T-helper 2 cell treated with Interferon-gamma antibody and Interleukin-4, amounts not matched to agents 100 ng/mL and 5 ng/mL, for 36 hours (primary cell): ENCODE data around the gene FUOM. TPM values are rescaled to one million over a fixed set of nuclear protein-coding genes. Genes with fewer than 3 reads are reported as not detected.
"Not testable (repeated sequence)": the region's sequence is repeated elsewhere in the genome, so short reads cannot be mapped to it uniquely, and the experiment has no call there.

Source experiments
- intact Hi-C: fragments of 100-400 bp; cut with micrococcal nuclease; formaldehyde crosslinking; loops from one replicate; pipeline ENCODE4 v1.15.1; 2023
- total RNA-seq: library from RNA; stranded (reverse); gene quantifications from 2 replicates; pipeline ENCODE4 v1.2.3, GENCODE V29; 2022

Gene FUOM
- total RNA-seq, 1 donor from 2014 or later, result 16.7 TPM

DNA sequence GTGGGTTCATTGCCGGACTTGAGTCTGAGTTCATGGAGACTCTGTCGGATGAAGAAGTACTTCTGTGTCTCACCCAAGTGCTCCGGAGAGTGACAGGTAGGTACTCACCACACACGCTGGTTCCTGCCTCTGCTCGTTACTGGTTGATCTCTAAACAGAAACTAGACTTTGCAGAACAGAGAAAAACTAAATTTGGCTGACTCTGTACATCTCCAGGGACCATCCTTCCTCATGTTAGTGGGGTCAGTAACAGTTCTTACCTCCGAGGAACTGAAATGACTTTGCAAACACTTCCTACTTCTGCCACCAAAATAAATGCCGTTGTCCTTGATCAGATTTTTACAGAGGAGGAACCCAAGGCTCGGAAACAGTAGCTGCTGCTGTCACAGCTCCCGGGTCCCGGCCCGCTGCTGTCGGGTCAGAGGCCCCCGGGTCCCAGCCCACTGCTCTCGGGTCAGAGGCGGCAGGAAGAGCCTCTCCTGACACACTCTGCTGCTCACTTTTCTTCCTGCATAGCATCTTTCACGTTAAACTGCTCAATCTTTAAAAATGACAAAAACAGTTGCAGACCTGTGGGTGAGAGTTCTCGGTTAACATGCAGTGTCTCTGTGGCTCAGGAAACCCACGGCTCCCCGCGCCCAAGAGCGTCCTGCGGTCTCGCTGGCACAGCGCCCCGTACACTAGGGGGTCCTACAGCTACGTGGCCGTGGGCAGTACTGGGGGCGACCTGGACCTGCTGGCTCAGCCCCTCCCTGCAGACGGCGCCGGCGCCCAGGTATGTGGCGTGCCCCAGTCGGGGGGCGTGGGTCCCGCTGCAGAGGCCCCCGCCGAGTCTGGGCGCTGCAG, 31.4 kb upstream of the FUOM start:
- intact Hi-C loops, result loop anchor here (2.0 kb wide), 1 partner anchor 60 kb away; no protein-coding TSS in a partner anchor

DNA sequence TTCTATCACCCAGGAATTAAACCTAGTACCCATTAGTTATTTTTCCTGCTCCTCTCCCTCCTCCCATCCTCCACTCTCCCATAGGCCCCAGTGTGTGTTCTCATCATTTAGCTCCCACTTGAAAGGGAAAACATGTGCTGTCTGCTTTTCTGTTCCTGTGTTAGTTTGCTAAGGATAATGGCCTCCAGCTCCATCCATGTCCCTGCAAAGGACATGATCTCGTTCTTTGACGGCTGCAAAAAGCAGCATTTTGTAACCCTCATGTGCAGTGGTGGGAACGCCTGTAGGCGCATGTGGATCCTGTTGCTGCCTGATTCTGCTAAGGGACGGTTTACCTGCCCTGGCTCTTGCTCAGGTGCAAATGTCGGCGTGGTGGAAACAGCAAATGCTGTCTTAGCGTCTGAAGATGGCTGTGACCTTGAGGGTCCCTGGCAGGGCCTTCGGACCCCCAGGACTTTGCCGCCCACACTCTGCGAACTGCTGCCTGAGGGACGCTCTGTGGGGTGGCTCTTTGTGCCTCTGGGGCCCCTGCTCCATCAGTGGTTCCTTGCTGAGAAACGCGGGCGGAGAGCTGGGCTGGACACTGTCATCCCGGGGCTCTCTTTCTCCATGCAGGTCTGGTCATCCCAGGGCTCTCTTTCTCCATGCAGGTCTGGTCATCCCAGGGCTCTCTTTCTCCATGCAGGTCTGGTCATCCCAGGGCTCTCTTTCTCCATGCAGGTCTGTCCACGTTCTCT, 30.6 kb upstream of the FUOM start:
- intact Hi-C loops, result loop anchor here (2.0 kb wide), 1 partner anchor 60 kb away; no protein-coding TSS in a partner anchor

DNA sequence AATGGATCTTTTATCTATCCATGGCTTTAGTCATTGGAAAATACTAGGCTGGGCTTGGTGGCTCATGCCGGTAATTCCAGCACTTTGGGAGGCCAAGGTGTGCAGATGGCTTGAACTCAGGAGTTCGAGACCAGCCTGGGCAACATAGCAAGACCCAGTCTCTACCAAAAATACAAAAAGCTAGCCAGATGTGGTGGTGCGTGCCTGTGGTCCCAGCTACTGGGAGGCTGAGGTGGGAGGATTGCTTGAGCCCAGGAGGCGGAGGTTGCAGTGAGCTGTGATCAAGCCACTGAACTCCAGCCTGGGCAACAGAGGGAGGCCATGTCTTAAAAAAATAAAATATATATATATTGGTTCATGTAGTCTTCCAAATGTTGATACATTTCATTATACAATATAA, 29.1 kb upstream of the FUOM start:
- intact Hi-C loops, result not testable (repeated sequence)

DNA sequence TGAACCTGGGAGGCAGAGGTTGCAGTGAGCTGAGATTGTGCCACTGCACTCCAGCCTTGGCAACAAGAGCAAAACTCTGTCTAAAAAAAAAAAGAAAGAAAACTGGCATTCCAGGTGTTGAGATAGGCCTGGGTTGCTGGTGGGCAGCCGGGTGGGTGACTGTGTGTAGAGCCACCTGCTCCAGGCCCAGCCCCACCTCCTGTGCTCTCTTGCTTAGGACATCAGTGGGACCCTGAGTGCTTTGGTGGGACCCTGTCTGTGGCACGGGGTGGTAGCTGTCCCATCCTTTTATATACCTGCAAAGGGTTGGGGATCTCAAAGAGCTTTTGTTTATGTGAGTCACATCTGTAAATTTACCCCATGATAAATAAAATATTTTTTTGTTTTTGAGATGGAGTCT, 27.4 kb upstream of the FUOM start:
- intact Hi-C loops, result no loop called here

DNA sequence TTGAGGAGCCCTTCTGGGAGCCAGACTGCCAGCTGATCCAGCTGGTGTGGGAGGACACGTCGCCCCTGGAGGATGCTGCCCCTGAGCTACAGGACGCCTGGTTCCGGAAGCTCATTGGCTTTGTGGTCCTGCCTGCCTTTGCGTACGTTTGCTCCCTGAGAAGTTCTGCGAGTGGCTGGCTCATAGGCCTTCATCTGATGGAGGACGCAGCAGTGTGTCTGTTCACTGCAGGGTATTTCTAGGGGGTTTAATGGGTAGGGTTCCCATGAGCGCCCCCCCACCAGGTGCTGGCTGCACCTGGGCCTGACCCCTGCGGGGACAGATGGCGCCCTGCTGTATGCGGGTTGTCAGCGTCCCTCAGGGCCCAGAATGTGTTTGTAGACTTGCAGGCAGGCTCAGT, 26.3 kb upstream of the FUOM start:
- intact Hi-C loops, result no loop called here

DNA sequence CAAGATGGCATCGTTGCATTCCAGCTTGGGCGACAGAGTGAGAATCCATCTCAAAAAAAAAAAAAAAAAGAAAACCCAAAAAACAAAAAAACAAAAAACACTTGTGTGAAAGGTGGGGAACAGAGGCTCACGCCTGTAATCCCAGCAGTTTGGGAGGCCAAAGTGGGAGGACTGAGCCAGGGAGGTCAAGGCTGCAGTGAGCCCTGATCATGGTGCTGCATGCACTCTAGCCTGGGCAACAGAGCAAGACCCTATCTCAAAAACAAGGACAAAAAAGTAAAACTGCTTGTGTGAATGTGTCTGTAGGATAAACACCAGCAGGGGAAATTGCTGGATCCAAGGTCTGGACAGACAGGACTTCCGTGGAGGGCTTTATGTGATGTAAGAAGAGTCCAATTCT, 25.7 kb upstream of the FUOM start:
- intact Hi-C loops, result no loop called here

DNA sequence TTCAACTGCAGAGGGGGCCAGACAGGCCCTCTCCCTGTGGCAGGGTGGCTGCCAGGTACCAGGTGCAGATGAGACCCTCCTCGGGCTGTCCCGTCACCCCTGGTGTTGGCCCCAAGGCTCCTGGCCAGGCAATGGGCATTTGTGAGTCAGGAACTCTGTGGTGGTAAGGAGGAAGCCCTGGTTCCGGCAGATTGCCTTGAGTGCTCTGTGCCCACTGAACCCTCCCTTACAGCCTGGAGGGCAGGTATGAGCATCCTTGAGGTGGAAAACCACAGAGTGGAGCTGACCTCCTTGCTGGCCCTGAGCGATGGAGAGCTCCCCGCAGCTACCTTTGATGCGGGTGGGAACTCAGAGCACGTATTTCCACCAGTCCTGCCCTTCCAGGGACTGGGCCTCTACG, 23.2 kb upstream of the FUOM start:
- intact Hi-C loops, result no loop called here

DNA sequence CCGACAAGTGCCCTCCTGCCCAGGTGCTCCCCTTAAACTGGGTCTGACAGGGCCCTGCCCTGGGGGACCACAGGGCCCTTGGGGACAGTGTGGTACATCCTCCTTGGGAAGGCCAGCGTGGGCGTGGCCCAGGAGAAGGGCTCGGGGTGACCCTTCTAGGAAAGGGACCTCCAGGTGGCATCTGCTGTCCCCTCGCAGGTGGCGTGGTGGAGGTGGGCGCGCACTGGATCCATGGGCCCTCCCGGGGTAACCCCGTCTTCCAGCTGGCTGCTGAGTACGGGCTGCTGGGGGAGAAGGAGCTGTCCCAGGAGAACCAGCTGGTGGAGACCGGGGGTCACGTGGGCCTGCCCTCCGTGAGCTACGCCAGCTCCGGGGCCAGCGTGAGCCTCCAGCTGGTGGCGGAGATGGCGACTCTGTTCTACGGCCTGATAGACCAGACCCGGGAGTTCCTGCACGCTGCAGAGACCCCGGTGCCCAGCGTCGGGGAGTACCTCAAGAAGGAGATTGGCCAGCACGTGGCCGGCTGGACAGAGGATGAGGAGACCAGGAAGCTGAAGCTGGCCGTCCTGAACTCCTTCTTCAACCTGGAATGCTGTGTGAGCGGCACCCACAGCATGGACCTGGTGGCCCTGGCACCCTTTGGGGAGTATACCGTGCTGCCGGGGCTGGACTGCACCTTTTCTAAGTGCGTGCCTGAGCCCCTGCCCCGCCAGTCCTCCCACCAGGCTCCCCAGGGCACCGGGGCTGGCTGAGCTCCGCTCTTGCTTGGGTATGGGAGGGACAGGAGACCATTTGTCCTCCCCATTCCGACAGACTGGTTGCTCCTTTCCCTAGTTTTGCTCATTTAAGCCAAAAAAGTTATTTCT, 22.2 kb upstream of the FUOM start:
- intact Hi-C loops, result no loop called here

DNA sequence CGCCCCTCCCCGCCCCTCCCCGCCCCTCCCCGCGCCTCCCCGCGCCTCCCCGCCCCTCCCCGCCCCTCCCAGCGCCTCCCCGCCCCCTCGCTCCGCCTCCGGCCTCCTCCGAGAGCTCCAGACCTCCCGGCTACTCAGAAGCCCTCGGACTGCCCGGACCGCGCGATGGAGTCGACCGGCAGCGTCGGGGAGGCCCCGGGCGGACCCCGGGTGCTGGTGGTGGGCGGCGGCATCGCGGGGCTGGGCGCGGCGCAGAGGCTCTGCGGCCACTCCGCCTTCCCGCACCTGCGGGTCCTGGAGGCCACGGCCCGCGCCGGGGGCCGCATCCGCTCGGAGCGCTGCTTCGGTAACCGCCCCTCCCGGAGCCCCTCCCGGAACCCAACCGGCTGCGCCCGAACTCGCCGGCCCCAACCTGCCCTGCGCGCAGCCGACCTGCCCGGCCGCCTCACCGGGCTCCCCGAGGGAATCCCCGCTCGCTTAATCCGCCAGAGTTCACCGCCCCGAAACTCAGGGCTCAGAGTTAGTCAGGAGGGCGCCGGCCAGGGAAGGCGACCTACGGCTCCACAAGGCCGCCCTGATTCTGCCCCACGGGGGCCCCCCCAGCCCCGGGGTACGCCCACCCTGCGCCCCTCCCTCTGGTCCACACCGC, 21.5 kb upstream of the FUOM start, which contains the start of gene PAOX:
PAOX (plus strand) TSS at position 111 of the 649 bp plus-strand sequence; CDS start at position 166, 55 bp downstream.
- intact Hi-C loops, result no loop called here

DNA sequence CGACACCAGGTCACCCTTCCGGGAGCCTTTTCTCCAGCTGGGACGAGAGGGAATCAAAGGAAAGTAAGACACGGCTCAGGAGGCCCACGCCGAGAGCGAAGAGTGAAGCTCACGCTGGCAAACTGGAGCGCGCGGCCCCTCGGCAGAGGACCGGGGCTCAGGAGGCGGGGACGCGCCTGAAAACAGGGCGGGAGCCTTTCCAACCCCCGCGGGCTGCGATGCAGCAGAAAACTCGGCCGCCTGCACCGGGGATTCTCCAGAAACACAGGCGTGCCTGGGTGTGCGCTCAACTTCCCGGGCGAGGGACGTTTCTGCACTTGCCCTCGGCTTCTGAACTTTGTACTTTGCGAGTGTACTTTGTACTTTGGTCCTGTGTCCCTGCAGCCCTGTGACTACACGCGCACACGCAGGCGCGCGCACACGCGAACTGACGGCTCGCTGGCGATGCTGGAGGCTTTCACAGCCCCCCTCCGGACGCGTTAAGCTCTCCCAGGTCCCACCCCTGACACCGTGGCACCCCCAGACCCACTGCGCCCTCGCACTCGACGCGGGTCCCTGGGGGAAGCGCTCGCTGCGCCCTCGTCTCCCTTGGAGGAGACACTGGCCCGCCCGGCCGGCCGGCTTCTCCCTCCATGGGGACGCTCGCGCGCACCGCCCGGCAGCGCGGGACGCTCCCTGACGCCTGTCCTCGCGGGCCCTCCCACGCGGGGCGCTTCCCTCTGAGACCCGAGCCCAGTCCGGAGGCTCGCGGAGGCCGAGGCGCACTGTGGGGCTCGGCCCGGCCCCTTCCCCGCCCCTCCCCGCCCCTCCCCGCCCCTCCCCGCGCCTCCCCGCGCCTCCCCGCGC, 20.7 kb upstream of the FUOM start:
- intact Hi-C loops, result loop anchor here (1.0 kb wide), 3 partner anchors 16 to 102 kb away; partner anchors contain the start of genes ADAM8 and MTG1

DNA sequence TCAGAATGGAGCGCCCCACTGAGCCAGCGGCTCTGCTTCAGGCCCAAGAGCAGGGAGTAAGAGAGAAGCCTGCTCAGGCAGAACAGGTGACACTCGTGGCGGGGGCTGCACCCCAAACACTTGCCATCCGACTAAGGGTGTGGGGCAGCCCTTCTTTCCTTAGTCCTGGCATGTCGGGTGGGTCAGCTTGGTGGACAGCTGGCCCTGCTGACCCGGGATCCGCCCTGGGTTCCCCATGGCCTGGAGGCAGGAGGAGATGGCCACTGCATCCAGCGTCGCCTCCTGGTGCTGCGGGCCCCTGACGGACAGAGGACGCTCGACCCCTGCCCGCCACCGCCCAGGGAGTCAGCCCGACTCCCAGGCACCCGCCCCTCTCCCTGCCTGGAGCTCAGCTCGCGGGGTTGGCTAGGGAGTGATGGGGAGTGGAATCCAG, 20.0 kb upstream of the FUOM start:
- intact Hi-C loops, result loop anchor here (1.0 kb wide), 3 partner anchors 16 to 102 kb away; partner anchors contain the start of genes ADAM8 and MTG1

DNA sequence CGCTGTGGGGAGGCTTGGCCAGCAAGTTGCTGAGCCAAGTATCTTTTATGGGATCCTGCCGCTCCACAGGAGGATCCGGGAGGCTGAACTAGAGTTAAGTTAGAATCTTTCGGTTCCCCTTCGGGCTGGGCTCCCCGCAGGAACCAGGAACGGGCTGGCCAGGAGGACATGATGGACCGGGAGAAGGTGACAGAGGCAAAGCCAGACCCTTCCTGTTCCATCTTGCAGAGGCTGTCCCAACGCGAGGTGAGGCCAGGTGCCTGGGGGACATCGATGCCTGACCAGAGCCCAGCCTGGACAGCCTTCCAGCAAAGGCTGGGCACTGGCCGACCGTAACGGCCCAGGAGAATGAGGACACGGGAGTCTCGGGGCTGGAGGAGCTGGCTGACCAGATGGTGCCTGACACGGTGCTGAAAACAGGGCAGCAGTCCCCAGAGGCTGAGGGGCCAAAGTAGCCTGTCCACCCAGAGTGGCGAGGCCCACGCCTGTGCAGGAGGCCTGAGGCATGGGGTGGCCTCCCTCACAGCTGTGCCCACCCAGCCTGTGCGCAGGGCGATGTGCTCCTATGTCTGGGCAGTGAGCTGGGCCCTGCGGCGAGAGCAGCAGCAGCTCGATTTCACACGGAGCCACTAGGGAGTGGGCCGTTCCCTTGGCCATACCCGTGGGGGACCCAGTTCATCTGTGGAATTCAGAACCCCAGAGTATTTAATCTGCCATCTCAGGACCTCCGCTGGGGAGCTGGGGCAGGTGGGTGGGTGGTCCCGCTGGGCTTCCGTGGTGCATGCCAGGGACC, 19.4 kb upstream of the FUOM start:
- intact Hi-C loops, result no loop called here

DNA sequence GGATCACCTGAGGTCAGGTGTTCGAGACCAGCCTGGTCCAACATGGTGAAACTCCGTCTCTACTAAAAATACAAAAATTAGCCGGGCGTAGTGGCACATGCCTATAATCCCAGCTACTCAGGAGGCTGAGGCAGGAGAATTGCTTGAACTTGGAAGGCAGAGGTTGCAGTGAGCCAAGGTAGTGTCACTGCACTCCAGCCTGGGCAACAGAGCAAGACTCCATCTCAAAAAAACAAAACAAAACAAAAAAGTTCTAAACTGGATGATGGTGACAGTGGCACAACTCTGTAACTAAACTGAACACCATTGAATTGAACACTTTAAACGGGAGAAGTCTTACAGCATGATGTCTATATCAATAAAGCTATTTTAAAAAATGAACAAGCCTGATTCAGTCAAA, 18.4 kb upstream of the FUOM start:
- intact Hi-C loops, result not testable (repeated sequence)

DNA sequence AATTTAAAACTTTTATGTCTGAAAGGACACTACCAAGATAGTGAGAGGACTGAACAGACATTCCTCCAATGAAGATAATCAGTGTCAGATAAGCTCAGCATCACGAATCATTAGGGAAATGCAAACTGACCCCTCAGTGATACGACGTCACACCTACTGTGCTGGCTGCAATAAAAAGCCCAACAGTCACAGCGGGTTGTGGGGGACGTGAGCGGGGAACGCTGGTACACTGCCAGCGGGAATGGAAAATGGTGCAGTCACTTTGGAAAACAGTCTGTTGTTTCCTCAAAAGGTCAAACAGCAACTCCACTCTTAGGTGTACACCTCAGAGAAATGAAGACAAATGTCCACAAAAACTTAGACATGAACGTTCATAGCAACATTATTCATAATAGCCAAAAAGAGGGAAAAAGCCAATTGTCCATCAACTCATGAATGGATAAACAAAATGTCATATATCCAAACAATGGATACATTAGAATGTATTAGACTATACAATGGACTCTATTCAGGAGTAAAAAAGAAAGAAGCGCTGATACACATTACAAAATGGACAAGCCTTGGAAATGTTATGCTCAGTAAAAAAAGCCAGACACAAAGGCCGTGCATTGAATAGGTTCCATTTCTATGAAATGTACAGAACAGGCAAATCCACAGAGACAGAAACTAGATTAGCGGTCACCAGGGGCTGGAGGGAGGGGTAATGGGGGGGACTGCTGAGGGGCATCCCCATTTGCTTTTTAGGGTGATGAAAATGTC, 17.7 kb upstream of the FUOM start:
- intact Hi-C loops, result no loop called here

DNA sequence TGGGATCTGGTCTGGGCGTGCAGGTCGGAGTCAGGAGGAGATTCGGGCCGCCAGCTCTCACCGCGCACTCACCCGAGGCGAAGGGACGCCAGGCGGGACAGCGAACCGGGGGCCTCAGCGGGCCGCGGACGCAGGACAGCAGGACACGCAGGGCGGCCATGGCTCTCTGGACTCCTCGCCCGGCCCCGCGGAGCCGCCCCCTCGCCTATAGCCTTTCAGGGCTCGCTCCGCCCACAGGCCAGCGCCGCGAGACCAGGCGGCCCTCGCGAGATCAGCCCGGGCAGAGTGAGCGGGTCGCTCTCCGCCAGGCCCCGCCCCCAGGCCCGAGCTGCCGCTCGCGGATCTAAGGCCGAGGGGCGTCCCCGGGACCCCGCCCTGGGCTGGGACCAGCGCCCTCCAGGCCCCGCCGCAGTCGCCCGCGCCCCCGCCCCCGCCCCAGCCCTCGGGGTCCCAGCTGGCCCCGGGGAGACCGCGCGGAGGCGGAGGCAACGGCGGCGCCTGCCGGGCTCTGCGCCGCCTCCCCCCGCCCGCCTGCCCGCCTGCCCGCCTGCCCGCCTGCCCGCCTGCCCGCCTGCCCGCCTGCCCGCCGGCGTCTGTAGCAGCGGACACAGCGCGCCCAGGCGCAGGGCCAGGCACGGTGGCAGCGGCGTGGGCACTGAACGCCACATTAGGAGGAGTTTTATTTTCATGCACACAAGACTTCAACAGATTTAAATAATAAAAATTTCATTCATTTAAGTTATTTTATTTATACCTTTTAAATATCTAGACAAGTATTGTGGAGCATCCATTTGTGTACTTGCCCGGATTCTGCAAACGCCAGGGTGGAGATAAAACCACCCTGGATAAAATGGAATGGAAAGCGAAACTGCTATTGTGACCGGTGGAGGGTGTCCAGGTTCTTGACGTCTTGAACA, 15.6 kb upstream of the FUOM start, which contains the start of gene ECHS1:
ECHS1 (minus strand) TSS at position 181 of the 917 bp plus-strand sequence; CDS start at position 160, 21 bp downstream.
- intact Hi-C loops, result loop anchor here (1.0 kb wide), 3 partner anchors 13 to 64 kb away; partner anchors contain the start of gene MTG1

DNA sequence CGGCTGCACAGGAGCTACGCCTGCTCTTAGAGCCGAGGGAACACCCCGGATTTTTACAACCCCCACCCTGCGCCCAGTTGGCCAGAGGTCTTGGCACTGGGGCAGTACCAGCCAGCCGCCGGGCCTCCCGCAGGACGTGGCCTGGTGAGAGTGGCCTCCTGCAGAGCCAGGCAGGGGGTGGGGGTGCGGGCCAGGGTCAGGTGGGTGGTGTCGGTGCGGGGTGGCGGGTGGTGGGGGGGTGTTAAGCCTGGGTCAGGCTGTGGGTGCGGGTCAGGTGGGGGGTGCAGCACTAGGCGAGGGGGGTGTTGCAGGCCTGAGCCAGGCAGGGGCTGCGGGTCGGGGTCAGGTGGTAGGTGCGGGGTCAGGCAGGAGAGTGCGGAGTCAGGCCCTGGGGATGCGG, 14.7 kb upstream of the FUOM start:
- intact Hi-C loops, result no loop called here
